GM12865 (cell line): ENCODE data around the gene MCAT.
A peak's percentile ranks its signal among the peaks of the same experiment; 100 is the strongest.

Experiments
- DNase-seq: peaks from one replicate; pipeline ENCODE4 v3.0.0; 2010; ENCODE audit warnings: low read depth
- H3K4me3 ChIP-seq: 2 replicates; pipeline ENCODE4 v1.5.1; 2011; ENCODE audit warnings: mild to moderate bottlenecking, low read depth, low read length, control low read depth
- TF ChIP-seq, protein P1 (sequence below): IDR thresholded peaks from 2 replicates; pipeline ENCODE4 v1.5.1; 2011; ENCODE audit warnings: low read length, control low read depth, low read depth, inconsistent platforms; ENCODE audit not compliant: insufficient read depth; ENCODE audit errors: missing control alignments

Gene MCAT

DNA sequence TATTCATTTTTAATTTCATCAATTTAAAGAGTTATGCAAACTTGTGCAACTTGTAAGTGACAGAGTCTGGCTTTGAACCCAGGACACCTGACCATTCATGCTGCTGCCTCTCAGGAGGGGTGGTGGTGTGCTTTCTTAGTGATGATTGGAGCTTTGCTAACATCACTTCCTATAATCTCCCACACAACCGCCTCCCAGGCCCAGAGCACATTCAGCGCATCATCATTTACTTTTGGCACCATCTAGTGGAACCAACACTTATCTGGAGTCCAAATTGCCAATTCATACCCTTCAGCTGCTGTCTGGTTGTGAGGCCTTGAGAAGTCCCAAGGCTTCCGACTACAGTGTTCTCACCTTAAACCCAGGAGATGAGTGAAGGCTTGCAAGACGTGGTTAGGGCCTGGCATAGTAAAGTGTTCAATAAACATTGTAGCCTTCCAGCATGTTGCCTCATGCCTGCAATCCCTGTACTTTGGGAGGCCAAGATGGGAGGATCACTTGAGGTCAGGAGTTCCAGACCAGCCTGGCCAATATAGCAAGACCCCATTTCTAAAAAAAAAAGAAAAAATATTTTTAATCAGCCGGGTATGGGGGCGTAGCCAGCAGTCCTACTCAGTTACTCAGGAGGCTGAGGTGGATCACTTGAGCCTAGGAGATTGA lies 52.9 kb downstream of the MCAT start:
- no peak overlapping the region for H3K4me3 ChIP-seq
- TF ChIP-seq, protein P1, sequence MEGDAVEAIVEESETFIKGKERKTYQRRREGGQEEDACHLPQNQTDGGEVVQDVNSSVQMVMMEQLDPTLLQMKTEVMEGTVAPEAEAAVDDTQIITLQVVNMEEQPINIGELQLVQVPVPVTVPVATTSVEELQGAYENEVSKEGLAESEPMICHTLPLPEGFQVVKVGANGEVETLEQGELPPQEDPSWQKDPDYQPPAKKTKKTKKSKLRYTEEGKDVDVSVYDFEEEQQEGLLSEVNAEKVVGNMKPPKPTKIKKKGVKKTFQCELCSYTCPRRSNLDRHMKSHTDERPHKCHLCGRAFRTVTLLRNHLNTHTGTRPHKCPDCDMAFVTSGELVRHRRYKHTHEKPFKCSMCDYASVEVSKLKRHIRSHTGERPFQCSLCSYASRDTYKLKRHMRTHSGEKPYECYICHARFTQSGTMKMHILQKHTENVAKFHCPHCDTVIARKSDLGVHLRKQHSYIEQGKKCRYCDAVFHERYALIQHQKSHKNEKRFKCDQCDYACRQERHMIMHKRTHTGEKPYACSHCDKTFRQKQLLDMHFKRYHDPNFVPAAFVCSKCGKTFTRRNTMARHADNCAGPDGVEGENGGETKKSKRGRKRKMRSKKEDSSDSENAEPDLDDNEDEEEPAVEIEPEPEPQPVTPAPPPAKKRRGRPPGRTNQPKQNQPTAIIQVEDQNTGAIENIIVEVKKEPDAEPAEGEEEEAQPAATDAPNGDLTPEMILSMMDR = peak; percentile 34
- peak; percentile 87 for DNase-seq

DNA sequence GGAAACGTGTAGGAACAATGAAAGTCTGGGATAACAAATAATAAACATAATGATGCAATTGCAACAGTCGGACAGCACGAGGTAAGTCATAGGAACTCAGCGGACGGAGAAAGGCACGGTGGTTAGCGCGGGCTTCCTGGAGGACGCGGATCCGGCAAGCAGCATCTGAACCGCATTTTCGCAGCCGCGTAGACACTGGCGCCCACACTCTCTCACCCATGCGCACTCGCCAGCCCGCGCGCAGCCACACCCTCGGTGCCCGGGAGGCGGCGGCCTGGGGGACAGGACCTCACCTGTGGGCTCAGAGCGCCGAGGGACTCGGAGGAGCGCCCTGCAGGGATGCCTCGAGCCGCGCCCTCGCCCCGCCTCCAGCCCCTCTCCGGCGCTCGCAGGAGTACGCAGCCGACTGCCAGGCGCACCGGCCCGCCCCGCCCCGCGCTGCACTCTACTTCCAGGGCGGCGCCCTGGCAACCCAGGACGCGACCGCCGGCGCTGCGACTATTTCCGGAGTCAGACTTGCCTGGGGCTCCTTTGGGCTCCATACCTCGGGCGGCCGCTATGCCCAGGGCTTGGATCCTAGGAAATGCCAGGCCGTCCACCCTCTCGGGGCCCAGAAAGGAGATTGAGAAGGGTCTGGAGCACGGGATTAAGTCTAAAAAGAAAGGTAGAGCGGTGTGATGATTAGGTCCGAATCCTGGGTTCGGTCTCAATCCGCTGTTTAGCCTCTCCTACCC lies 54.0 kb downstream of the MCAT start, which contains the start of gene TTLL1:
Gene TTLL1, minus strand, starts transcription at position 408 of the 734 bp plus-strand sequence. CDS start 13,805 bp downstream, outside the sequence.
- TF ChIP-seq, protein P1 = no peak
- DNase-seq = peak; percentile 94
- H3K4me3 ChIP-seq = peak within 1 kb of the TSS; percentile 82

DNA sequence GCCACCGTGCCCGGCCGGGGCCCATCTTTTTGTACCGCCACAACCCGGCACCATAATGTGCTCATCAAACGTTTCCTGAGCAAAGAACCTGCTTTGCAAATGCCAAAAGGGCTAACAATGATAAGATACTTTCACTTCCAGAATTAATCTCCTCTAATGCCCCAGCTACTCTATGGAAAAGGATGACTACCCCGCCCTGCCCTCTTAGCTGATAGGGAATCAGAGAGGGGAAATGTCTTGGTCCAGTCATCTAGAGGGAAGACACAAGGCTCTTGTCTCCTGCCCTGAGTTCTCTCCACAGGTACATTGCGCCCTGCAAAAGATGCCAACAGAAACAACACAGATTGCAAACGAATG lies 54.6 kb downstream of the MCAT start:
- TF ChIP-seq, protein P1 = no peak
- no peak for DNase-seq

DNA sequence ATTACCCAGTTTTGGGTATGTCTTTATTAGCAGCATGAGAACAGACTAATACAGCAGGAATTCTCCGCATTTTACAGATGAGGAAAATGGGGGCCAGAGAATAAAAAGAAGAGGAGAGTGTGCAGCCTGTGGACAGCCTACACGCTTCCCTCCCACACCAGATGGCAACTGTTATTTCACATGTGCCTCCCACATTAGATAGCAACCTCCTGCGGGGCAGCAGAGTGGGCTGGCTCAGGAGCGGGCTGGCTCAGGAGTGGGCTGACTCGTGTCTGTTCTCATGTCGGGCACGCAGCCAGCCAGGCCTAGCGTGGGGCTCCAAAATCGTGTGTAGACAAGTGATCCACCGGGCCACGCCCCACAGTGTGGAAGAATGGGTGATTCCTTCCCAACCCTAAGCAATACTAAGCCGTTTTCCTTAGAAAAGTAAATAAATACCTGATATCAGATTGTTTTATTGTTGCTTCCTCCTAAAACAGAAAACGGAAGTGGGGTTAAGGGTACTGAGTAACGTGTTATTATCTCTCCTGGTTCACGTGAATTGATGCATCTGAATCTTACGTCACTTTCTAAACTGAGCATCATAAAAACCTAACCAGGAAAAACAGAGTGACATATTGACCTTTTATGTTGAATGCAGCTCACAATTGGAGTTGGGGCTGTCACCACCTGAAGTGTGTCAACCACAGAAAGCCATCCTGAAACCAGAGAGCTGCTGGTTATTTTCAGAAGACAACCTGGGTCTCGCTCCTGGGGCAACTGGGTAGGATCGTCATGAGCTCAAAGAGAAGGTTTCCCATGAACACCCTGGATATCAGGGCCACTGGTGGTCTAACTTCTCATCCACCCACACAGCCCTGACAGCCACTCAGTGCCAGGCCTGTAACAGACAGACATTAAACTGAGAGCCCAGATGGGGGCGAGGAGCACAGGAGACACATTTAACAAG lies 57.3 kb downstream of the MCAT start:
- DNase-seq = peak; percentile 82
- H3K4me3 ChIP-seq = no peak overlapping the region
- TF ChIP-seq, protein P1 = no peak

More for the DNA sequence above, 54.6 kb downstream of the MCAT start:
- H3K4me3 ChIP-seq = peak overlapping the region; percentile 82
